HepG2 (cell line): ENCODE results near the gene SMTNL1. TPM values are rescaled to one million over a fixed set of nuclear protein-coding genes. Genes with fewer than 3 reads are reported as not detected.

Experiments used
- BCL6 ChIP-seq: IDR thresholded peaks from 2 replicates; pipeline ENCODE4 v1.6.1; 2016; ENCODE audit warnings: missing genetic modification reagents, missing compliant biosample characterization
- CREBL2 ChIP-seq: sonication (generic); formaldehyde crosslinking; IDR thresholded peaks from 2 replicates; pipeline ENCODE4 v1.8.1; 2023; ENCODE audit warnings: missing genetic modification reagents, mild to moderate bottlenecking, borderline replicate concordance
- FLYWCH1 ChIP-seq: sonication (generic); formaldehyde crosslinking; IDR thresholded peaks from 2 replicates; pipeline ENCODE4 v1.8.1; 2023; ENCODE audit warnings: mild to moderate bottlenecking, missing genetic modification reagents
- JARID2 ChIP-seq: sonication (generic); formaldehyde crosslinking; IDR thresholded peaks from 2 replicates; pipeline ENCODE4 v1.8.1; 2023; ENCODE audit warnings: missing genetic modification reagents, inconsistent platforms; ENCODE audit not compliant: insufficient replicate concordance
- MAFK ChIP-seq, 2 experiments: IDR thresholded peaks in 1 of 2; conservative IDR thresholded peaks in 1 of 2; 2 replicates each; pipeline ENCODE4 v1.6.1; 2011; ENCODE audit warnings: improper control_type of control experiment in 2 of 2, low read length in 2 of 2
- NCOR1 ChIP-seq: fragments of 200-600 bp; sonication (generic); IDR thresholded peaks from 2 replicates; pipeline ENCODE4 v1.7.0; 2017; ENCODE audit warnings: antibody characterized with exemption, low read length, borderline replicate concordance
- NR3C1 ChIP-seq: sonication (generic); formaldehyde crosslinking; IDR thresholded peaks from 2 replicates; pipeline ENCODE4 v1.4.0; 2020; ENCODE audit warnings: missing genetic modification reagents
- RERE ChIP-seq: IDR thresholded peaks from 2 replicates; pipeline ENCODE4 v1.6.1; 2016; ENCODE audit warnings: low read depth, missing genetic modification reagents, missing compliant biosample characterization
- SMARCE1 ChIP-seq: fragments of 450-650 bp; IDR thresholded peaks from 2 replicates; pipeline ENCODE4 v1.6.1; 2017; ENCODE audit warnings: borderline replicate concordance
- SP5 ChIP-seq: IDR thresholded peaks from 2 replicates; pipeline ENCODE4 v1.6.1; 2016; ENCODE audit warnings: low read depth, borderline replicate concordance
- THAP11 ChIP-seq: IDR thresholded peaks from 2 replicates; pipeline ENCODE4 v1.6.1; 2016; ENCODE audit warnings: missing biosample characterization, missing genetic modification reagents
- THAP7 ChIP-seq: sonication (generic); formaldehyde crosslinking; IDR thresholded peaks from 2 replicates; pipeline ENCODE4 v1.8.1; 2023; ENCODE audit warnings: mild to moderate bottlenecking, missing genetic modification reagents
- ZNF503 ChIP-seq: sonication (generic); formaldehyde crosslinking; IDR thresholded peaks from 2 replicates; pipeline ENCODE4 v1.4.0; 2020; ENCODE audit warnings: missing genetic modification reagents
- ZNF574 ChIP-seq: sonication (generic); formaldehyde crosslinking; IDR thresholded peaks from 2 replicates; pipeline ENCODE4 v1.4.0; 2020; ENCODE audit warnings: missing genetic modification reagents
- ZNF629 ChIP-seq: sonication (generic); formaldehyde crosslinking; conservative IDR thresholded peaks from 2 replicates; pipeline ENCODE4 v1.5.0; 2020; ENCODE audit warnings: missing genetic modification reagents
- polyA plus RNA-seq, 8 experiments: library from polyadenylated mRNA; depleted of rRNA in 3 of 8; stranded (reverse) in 7 of 8; unstranded in 1 of 8; fragments of >200 nt; fragmentation: Illumina TruSeq in 4 of 8; extraction: Trizol in 4 of 8; gene quantifications; 2 replicates each; pipeline versions ENCODE4 v1.2.1 to v1.2.3, GENCODE V29; 2011 to 2016; ENCODE audit warnings: low read depth in 4 of 8, missing spikeins in 1 of 8, mixed read lengths in 1 of 8; ENCODE audit not compliant: insufficient read depth in 1 of 8
- total RNA-seq, 5 experiments: library from RNA; depleted of rRNA; stranded (reverse); fragments of >200 nt; fragmentation: Illumina TruSeq; extraction: Trizol; gene quantifications; 2 replicates each; pipeline ENCODE4 v1.2.3, GENCODE V29; 2016; ENCODE audit warnings: low read depth in 1 of 5

Gene SMTNL1
- total and polyA plus RNA-seq, 2 of the 13 experiments (the other 11 are each of a cell fraction or from before 2014, with no cell fraction given), result 0.04 TPM; not detected in 1

- TF ChIP-seq ZNF574 (CRISPR knock-in tag), result peak; percentile 69
- no peak for TF ChIP-seq FLYWCH1 (CRISPR knock-in tag)
- TF ChIP-seq RERE (CRISPR knock-in tag), result no peak
- TF ChIP-seq SMARCE1, result no peak
- no peak for TF ChIP-seq MAFK (conservative IDR thresholded peaks at IDR 0.05 in 1 of 2, IDR thresholded peaks at IDR 0.05 in 1 of 2; ENCODE audit: low read length in 2 of 2)
- no peak for TF ChIP-seq THAP11 (CRISPR knock-in tag)
- TF ChIP-seq SP5 (CRISPR knock-in tag), result peak; percentile 63; the same call in 1 of the 2 replicates
- TF ChIP-seq ZNF629 (CRISPR knock-in tag), result peak; percentile 93
- no peak for TF ChIP-seq CREBL2 (CRISPR knock-in tag)
- TF ChIP-seq THAP7 (CRISPR knock-in tag), result no peak
- TF ChIP-seq NCOR1, result peak; percentile 32; the same call in 1 of the 2 replicates
- no peak; the same call in 1 of the 2 replicates for TF ChIP-seq ZNF503 (CRISPR knock-in tag)
- TF ChIP-seq NR3C1 (CRISPR knock-in tag), result no peak
- no peak for TF ChIP-seq JARID2 (CRISPR knock-in tag)
- no peak for TF ChIP-seq BCL6 (CRISPR knock-in tag)
Observed at GRCh38 chr11:57514538-57515331, 22.7 kb upstream of the SMTNL1 start (continued).
